ENCODE measurements around the gene CDC25B. TPM values are rescaled to one million over a fixed set of nuclear protein-coding genes. Genes with fewer than 3 reads are reported as not detected.

Gene CDC25B
- total and polyA plus RNA-seq, 2 of the 13 experiments (the other 11 are each of a cell fraction or from before 2014, with no cell fraction given) = 14.5 to 19.4 TPM

- TF ChIP-seq ZBTB40 (IDR thresholded peaks at IDR 0.05) = no peak
- 0 out of 2 replicates have a peak, but pooled peaks have one; percentile 20 for TF ChIP-seq ZBTB40 (CRISPR knock-in tag; IDR thresholded peaks at IDR 0.05)
- peak; percentile 50; the same call in 1 of the 2 replicates for TF ChIP-seq ATF2 (CRISPR knock-in tag; IDR thresholded peaks at IDR 0.05)
- no peak for TF ChIP-seq KLF13 (CRISPR knock-in tag; IDR thresholded peaks at IDR 0.05)
- no peak for TF ChIP-seq PAX8 (CRISPR knock-in tag; IDR thresholded peaks at IDR 0.05; ENCODE audit: borderline replicate concordance)
- peak; percentile 82 for TF ChIP-seq MAFG (CRISPR knock-in tag; IDR thresholded peaks at IDR 0.05)
- TF ChIP-seq, protein P1, sequence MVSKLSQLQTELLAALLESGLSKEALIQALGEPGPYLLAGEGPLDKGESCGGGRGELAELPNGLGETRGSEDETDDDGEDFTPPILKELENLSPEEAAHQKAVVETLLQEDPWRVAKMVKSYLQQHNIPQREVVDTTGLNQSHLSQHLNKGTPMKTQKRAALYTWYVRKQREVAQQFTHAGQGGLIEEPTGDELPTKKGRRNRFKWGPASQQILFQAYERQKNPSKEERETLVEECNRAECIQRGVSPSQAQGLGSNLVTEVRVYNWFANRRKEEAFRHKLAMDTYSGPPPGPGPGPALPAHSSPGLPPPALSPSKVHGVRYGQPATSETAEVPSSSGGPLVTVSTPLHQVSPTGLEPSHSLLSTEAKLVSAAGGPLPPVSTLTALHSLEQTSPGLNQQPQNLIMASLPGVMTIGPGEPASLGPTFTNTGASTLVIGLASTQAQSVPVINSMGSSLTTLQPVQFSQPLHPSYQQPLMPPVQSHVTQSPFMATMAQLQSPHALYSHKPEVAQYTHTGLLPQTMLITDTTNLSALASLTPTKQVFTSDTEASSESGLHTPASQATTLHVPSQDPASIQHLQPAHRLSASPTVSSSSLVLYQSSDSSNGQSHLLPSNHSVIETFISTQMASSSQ (IDR thresholded peaks at IDR 0.05; ENCODE audit: low read depth) = no peak
- TF ChIP-seq, protein P1 (CRISPR knock-in tag; IDR thresholded peaks at IDR 0.05; ENCODE audit: borderline replicate concordance) = no peak
- no peak for TF ChIP-seq ZNF776 (CRISPR knock-in tag; IDR thresholded peaks at IDR 0.05)
- peak; percentile 85; the same call in 1 of the 2 replicates for TF ChIP-seq NFE2L1 (CRISPR knock-in tag; IDR thresholded peaks at IDR 0.05; ENCODE audit: borderline replicate concordance)
- peak; percentile 93 for TF ChIP-seq NFE2L2 (IDR thresholded peaks at IDR 0.05; ENCODE audit: low read length)
- TF ChIP-seq MXD1 (CRISPR knock-in tag; IDR thresholded peaks at IDR 0.05) = no peak
- TF ChIP-seq BCL3 (CRISPR knock-in tag; IDR thresholded peaks at IDR 0.05) = no peak
- TF ChIP-seq RBM22 (optimal IDR thresholded peaks at IDR 0.05; ENCODE audit: low read length) = no peak
Observed at GRCh38 chr20:3843490-3843889, 47.4 kb downstream of the CDC25B start (continued).

Data from HepG2 (cell line).